ENCODE results near the gene CCER1.

- no peak for TF ChIP-seq CTCF (IDR thresholded peaks at IDR 0.05)
- no peak for TF ChIP-seq POLR2A (IDR thresholded peaks at IDR 0.05)
These were observed 11.7 kb downstream of the CCER1 start for GRCh38 chr12:90943255-90943654.

Measured in heart left ventricle (tissue), 13 donors.